GM03348 (cell line): Measurements from ENCODE around the gene USP37.
A peak's percentile ranks its signal among the peaks of the same experiment; 100 is the strongest.

ENCODE experiments used
- DNase-seq: peaks from one replicate; pipeline ENCODE4 v3.0.0; 2012; ENCODE audit warnings: low spot score

Gene USP37

DNA sequence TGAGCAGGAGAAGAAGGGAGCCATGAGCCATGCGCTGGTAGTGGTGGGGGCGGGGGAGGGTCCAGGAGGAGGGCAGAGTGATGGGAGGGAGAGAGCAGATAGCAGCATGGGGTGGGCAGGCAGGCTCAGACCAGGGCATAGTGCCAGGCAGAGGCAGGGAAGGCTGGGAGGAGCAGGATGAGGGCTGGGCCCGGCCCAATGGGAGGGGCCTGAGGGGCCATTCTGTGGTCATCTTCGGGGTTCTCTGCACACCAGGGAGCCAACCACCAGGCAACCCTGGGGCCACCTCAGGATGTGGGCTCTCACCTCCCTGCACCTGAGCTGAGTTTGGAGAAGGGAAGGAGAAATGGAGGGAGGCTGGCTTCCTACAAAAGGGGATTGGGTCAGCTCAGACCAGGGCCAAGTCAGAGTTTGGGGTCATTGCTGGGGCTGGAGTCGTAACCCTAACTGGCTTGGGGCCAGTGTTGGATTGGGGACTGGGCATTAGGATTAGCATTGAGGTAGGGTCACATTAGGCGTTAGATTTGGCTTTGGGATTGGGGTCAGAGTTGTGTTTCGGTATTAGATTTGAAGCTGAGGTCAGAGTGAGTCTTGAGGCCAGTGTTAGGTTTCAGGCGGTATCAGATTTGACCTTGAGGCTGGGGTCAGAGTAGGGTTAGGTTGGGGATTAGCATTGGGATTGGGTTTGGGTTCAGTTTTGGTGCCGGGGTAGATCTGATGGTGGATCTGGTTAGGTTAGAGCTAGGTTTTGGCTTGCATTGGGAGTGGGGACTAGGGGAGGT is 138.0 kb downstream of the USP37 start:
- no peak for DNase-seq

DNA sequence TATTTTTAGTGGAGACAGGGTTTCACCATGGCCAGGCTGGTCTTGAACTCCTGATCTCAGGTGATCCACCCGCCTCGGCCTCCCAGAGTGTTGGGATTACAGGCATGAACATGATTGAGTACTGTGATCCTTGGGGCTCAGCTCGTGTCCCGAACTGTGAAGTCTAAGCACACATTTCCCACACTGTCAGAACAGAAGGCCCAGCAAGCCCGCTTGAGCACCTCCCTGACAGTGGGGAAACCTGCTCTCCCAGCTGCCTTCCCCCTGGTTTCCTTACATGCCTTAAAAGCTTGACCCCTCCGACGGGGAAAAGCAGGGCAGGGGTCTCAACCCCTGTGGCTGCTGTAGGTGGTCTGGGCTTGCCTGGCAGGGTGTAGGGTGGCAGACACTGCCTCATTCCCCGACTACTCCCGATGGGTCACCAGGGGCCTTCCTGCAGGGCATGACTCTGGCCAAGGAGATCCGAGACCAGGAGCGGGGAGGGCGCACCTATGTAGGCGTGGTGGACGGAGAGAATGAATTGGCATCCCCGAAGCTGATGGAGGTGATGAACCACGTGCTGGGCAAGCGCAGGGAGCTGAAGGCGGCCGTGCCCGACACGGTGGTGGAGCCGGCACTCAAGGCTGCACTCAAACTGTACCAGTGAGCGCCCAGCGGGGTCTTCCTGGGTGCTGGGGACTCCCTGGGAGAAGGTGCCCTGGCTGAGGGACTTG is 139.1 kb downstream of the USP37 start:
- no peak for DNase-seq

DNA sequence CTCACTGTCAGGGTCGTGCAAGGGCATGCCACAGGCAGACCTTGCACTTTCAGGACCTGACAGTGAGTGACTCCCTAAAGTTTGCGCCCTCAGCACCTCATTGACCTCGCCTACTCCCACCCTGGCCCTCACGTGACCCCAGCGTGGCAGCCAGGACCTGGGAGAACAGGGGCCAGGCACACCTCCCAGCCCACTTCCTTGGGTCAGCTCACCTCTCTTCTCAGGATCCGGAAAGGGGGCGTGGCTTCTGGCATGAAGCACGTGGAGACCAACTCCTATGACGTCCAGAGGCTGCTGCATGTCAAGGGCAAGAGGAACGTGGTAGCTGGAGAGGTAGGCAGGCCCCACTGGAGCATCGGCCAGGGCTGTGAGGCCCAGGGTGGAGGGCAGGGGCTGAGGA is 140.4 kb downstream of the USP37 start:
- DNase-seq: no peak

DNA sequence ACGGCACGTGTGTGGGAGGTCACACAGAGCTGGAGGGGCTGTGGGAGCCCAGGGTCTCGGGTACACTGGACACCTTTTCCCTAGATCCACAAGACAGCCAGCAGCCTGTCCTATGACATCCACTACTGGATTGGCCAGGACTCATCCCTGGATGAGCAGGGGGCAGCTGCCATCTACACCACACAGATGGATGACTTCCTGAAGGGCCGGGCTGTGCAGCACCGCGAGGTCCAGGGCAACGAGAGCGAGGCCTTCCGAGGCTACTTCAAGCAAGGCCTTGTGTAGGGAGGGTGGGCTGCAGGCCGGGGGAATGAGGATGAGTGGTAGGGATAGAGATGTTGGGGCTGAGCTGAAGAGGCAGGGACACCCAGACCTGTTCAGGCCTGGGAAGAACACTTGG is 142.6 kb downstream of the USP37 start:
- no peak for DNase-seq

DNA sequence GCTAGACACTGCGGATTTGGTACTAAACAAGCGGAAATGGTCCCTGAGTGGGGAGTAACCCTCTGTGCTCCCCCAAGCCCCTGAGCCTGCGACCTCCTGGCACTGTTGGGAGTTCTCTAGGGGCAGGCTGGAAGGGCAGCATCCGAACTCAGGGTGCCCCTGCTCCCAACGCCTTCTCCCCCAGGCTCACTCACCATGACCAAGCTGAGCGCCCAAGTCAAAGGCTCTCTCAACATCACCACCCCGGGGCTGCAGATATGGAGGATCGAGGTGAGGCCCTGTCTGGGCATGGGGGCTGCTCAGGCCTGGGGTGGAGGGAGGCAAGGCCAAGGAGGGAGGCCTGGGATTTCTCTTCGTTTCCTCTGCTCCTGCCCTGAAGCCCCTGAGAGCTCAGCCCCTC is 144.6 kb downstream of the USP37 start:
- DNase-seq: no peak

DNA sequence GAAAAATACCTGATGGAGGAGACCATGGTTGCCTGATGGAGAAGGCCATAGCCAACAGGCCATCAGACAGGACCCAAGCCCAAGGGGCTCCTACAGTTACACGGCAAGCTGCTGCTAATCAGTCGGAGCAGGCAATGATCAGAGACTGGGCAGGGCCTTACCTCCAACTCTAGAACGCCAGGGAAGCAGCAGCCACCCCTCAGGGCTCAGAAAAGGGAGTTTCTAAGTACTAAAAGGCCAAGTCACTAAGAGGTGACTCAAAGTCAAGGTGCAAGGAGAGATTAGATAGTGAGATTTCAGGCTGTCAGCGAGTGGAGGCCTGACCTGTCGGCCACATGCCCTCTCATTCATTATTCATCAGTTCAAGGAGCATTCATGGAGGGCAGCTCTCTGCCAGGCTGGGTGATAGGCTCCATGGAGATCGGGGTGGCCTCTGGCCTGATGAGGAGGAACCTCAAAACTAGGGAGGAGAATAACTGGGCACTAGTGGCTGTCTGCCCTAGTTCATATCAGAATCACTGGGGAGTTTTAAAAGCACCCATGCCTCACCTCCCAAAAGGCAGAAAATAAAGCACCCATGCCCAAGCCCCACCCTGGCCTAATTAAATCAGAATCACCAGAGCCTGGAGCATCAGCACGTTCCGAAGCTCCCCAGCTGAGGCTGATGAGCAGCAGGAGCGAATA is 145.6 kb downstream of the USP37 start:
- no peak for DNase-seq

DNA sequence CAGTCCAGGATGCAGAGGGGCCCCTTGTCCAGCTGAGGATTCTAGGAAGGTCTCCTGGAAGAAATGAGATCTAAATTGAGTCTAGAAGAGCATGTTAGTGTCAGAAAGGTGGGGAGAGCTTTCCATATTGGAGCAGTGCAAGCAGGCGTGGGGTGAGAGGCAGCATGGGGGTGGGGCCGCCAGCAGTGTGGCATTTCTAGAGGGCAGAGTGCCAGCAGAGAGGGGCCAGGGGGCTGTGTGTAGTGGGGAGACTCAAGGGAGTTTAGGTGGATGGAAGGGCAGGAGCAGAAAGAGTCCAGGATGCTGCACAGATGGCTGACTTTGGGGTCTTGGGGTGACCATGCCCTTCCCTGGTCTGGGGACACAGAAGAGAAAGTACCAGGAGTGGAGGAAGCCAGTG is 147.1 kb downstream of the USP37 start:
- no peak for DNase-seq

DNA sequence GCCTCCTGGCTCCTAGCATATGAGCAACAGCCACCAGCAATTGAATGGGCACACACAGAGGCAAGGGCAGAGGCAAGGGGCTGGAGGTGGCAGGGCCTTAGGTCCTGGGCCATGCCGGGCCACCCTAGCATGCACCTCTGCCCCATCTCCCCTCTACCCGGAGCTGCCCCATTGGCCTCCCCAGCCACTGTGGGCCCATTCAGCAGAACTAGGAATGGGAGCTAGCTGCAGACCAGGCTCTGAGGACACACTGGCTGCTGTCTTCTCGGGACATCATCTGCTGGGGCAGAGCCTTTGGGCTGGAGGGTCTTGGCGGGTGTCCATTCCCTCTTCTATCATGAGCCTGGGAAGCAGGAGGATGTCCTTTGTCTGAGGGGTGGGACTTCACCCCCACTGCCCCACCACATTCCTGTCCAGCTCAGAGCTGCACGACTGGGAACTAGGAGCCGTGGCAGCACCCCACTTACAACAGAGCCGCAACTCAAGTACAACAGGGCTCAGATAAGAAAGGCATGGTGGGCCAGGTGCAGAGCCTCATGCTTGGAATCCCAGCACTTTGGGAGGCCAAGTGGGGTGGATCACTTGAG is 148.4 kb downstream of the USP37 start:
- DNase-seq: no peak

DNA sequence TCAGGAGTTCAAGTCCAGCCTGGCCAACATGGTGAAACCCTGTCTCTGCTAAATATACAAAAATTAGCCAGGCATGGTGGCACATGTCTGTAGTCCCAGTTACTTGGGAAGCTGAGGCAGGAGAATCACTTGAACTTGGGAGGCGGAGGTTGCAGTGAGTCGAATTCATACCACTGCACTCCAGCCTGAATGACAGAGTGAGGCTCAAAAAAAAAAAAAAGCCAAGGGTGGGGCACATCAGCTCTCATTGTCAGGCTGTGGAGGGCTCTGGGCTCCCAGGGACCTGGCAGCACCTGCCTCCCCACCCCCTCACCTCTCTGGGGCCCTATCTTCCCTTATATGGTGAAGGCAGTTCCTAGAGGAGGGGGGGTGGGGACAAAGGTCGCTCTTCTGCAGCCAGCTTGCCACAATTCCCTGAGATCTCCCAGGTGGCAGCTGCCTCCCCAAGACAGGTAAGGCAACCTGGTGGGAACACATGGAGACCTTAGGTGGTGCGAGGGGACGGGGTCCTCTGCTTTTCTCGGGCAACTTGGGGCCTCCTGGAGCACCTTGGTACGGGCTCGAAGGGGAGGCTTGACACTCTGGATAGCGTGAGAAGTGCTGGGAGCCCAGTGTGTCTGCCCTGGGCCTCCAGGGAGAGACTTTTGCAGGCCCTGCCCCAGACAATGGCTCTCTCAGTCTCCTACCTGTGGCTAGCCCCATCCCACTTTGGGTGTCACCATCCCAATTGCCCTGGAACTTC is 149.3 kb downstream of the USP37 start, which contains the start of gene VIL1:
Gene VIL1, plus strand, starts transcription at position 407 of the 742 bp plus-strand sequence. CDS start 4,656 bp downstream, outside the sequence.
- DNase-seq: no peak

DNA sequence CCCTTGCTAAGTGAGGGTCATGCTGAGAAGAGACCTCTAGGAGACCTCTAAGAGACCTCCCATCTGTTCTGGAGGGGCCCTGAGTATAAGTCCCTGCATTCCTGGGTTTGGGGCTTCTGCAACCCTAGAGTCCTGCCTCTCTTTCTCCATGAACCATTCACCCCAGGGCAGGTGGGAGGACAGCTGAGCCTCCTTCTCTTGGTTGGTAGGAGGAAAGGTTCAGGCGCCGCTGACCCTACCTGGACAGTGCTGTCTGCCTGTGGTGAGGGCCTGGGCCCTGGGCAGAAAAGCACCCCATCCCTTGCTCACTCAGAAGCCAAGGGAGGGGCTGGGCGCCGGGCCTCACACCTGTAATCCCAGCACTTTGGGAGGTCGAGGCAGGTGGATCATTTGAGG is 149.8 kb downstream of the USP37 start:
- no peak for DNase-seq

DNA sequence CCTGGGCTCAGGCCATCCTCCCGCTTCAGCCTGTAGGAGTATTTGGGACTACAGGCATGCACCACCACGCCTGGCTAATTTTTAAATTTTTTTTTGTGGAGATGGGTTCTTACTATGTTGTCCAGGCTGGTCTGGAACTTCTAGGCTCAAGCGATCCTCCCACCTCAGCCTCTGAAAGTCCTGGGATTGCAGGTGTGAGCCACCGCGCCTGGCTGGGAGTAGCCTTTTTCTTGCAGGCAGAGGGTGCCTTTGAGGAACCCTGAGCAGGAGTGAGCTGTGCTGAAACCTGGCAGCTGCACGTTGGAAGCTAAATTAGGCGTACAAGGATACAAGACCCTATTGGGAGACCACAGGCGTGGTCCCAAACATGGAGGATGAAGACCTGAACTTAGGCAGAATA is 160.4 kb downstream of the USP37 start:
- DNase-seq: no peak

DNA sequence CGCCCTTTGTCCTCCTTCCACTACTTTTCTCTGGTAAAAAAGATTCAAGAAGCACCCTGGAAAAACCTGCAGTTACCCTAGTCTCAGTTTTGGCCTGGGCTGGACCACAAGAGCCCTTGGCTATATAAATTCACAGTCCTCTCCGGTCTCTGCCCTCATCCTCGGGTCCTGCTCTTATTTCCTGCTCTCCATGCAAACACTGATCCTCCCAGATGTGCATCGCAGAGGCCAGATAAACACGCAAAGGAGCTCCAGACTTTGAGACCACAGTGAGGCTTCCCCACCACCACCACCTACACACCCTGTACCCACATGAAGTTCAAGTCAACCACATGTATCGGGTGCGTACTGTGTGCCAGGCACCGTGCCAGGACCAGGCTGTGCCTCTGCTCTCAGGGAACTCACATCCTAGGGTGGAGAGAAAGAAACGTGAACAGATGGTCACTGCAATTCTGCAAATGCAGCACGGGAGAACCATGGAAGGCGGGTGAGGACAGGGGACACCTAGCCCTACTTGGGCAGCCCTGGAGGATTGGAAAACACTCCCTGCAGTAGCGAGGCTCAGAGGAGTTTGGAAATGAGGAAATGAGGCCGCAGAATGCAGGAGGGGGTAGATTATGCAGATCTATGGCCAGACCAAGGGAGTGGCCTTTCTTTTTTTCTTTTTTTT is 161.1 kb downstream of the USP37 start:
- DNase-seq: peak; percentile 63

DNA sequence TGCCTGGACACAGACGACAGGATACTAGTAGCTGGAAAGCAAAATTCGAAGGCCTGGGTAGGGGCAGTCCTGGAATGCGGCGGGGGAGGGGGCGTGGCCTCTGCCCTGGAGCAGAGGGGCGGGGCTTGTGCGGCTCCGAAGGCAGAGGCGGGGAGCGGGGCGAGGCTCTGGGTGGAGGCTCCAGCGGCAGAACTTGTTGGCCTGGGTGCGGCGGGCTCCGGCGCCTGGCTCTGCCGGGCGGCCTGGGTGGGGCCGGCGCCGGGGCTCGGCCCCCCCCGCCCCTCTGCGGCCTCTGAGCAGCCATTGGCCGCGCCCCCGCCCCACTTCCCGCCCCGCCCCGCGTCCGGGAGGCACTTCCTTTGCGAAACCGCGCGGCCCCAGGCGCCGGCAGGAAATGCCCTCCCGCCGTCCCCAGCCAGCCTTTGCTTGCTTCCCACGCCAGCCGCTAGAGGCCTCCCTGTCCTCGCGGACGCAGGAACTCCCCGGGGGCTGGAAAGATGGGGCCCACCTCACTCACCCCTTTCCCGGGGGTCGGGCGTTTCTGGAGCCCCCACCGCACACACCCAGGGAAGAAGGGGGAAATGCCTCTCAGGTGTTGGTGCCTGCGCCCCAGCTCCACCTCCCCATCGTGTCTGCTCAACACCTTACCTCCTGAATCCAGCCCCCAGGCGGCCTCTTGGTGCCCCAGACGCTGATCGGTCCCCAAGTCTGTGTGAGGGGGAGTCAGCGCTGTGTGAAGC is 161.8 kb downstream of the USP37 start:
- DNase-seq: peak; percentile 98

DNA sequence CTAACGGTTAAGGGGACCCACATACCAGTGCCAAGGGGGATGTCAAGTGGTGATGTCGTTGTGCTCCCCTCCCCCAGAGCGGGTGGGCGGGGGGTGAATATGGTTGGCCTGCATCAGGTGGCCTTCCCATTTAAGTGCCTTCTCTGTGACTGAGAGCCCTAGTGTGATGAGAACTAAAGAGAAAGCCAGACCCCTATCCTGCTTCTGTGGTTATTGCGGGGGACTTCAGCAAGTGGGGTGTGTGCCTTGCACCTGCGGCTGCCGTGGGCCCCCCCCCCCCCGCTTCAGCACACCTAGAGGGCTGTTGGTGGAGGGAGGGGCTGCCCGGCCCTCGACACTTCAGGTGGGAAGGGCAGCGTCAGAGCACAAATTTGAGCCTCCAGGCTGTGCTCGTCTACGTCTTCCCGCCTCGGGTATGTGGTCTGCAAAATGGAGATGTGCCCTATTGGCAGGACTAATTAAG is 162.4 kb downstream of the USP37 start:
- no peak for DNase-seq

DNA sequence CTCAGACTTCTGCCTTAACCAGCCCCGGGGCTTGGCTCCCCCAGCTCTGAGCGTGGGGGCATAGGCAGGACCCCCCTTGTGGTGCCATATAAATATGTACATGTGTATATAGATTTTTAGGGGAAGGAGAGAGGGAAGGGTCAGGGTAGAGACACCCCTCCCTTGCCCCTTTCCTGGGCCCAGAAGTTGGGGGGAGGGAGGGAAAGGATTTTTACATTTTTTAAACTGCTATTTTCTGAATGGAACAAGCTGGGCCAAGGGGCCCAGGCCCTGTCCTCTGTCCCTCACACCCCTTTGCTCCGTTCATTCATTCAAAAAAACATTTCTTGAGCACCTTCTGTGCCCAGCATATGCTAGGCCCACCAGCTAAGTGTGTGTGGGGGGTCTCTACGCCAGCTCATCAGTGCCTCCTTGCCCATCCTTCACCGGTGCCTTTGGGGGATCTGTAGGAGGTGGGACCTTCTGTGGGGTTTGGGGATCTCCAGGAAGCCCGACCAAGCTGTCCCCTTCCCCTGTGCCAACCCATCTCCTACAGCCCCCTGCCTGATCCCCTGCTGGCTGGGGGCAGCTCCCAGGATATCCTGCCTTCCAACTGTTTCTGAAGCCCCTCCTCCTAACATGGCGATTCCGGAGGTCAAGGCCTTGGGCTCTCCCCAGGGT is 162.9 kb downstream of the USP37 start:
- DNase-seq: no peak

DNA sequence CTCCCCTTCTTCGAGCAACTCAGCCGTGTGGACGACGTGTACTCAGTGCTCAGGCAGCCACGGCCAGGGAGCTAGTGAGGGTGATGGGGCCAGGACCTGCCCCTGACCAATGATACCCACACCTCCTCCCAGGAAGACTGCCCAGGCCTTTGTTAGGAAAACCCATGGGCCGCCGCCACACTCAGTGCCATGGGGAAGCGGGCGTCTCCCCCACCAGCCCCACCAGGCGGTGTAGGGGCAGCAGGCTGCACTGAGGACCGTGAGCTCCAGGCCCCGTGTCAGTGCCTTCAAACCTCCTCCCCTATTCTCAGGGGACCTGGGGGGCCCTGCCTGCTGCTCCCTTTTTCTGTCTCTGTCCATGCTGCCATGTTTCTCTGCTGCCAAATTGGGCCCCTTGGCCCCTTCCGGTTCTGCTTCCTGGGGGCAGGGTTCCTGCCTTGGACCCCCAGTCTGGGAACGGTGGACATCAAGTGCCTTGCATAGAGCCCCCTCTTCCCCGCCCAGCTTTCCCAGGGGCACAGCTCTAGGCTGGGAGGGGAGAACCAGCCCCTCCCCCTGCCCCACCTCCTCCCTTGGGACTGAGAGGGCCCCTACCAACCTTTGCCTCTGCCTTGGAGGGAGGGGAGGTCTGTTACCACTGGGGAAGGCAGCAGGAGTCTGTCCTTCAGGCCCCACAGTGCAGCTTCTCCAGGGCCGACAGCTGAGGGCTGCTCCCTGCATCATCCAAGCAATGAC is 163.6 kb downstream of the USP37 start:
- no peak for DNase-seq

DNA sequence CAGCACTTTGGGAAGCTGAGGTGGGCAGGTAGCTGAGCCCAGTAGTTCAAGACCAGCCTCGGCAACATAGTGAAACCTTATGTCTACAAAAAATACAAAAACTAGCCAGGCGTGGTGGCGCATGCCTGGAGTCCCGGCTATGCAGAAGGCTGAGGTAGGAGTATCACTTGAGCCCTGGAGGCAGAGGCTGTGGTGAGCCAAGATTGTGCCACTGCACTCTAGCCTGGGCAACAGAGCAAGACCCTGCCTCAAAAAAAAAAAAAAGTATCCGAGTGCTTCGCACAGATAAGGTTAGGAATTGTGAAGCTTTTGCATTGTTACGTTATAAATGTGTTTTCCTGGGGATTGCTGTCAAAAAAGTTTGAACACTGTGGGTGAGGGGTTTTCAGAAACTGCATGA is 164.3 kb downstream of the USP37 start:
- DNase-seq: no peak

DNA sequence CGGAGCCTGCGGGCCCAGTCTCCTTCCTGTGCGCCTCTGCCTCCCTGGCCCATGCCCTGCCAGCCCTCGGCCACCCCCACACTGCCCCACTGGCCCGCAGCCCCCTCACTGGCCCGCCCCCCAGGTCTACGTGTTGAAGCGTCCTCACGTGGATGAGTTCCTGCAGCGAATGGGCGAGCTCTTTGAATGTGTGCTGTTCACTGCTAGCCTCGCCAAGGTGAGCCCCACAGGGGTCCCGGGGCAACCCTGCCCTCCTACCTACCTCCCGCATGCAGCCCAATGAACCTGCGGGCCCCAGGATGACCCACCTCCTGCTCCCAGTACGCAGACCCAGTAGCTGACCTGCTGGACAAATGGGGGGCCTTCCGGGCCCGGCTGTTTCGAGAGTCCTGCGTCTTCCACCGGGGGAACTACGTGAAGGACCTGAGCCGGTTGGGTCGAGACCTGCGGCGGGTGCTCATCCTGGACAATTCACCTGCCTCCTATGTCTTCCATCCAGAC is 165.2 kb downstream of the USP37 start:
- no peak for DNase-seq

DNA sequence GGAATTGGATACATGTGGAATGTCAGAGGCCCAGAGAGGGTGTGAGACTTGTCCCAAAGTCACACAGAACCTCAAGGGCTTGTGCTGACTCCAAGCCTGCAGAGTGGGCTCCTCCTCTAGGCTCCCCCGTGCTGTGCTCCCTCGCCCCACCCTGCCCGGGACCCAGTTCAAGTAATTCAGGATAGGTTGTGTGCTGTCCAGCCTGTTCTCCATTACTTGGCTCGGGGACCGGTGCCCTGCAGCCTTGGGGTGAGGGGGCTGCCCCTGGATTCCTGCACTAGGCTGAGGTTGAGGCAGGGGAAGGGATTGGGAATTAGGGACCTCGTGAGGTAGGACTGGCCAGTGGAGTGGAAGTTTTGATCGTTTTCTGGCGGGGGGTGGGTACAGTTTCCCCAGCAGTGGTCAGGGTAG is 165.7 kb downstream of the USP37 start:
- DNase-seq: no peak
